Fibroblast of mammary gland (primary cell): ENCODE measurements around the gene UBE3D.
A peak's percentile ranks its signal among the peaks of the same experiment; 100 is the strongest.
"Not testable (repeated sequence)": the region's sequence is repeated elsewhere in the genome, so short reads cannot be mapped to it uniquely, and the experiment has no call there.

Experiments used
- DNase-seq: peaks from one replicate; pipeline ENCODE4 v3.0.0-alpha.2; 2010; ENCODE audit warnings: low read depth
- H3K4me3 ChIP-seq: 2 replicates; pipeline ENCODE4 v1.5.1; 2011; ENCODE audit warnings: low read depth, mild to moderate bottlenecking, low read length, moderate library complexity; ENCODE audit not compliant: control insufficient read depth
- CTCF ChIP-seq: conservative IDR thresholded peaks from 2 replicates; pipeline ENCODE4 v1.5.1; 2011; ENCODE audit warnings: low read depth, low read length, inconsistent platforms; ENCODE audit not compliant: control insufficient read depth, insufficient read depth

Gene UBE3D

GRCh38 chr6:82865461-82865860, 200.2 kb downstream of the UBE3D start:
- no peak for DNase-seq

GRCh38 chr6:82863781-82864180, 201.9 kb downstream of the UBE3D start:
- TF ChIP-seq CTCF = no peak
- no peak overlapping the region for H3K4me3 ChIP-seq
- no peak for DNase-seq

More at GRCh38 chr6:82865461-82865860, 200.2 kb downstream of the UBE3D start:
- H3K4me3 ChIP-seq = no peak overlapping the region
- TF ChIP-seq CTCF = no peak

GRCh38 chr6:82862543-82862942, 203.1 kb downstream of the UBE3D start:
- H3K4me3 ChIP-seq = no peak overlapping the region
- TF ChIP-seq CTCF = no peak
- DNase-seq = peak; percentile 8

- no peak for TF ChIP-seq CTCF
- no peak overlapping the region for H3K4me3 ChIP-seq
- no peak for DNase-seq
Measured at GRCh38 chr6:82861121-82861520, 204.5 kb downstream of the UBE3D start.

- not testable (repeated sequence) for DNase-seq, H3K4me3 ChIP-seq
Measured at GRCh38 chr6:82856077-82856476, 209.6 kb downstream of the UBE3D start.

- DNase-seq, H3K4me3 ChIP-seq: not testable (repeated sequence)
Measured at GRCh38 chr6:82852904-82853303, 212.7 kb downstream of the UBE3D start.

GRCh38 chr6:82843291-82843885, 222.3 kb downstream of the UBE3D start:
- no peak overlapping the region for H3K4me3 ChIP-seq
- no peak for DNase-seq
- TF ChIP-seq CTCF = no peak

GRCh38 chr6:82842721-82843120, 222.9 kb downstream of the UBE3D start:
- no peak for TF ChIP-seq CTCF

More at GRCh38 chr6:82842721-82843120, 222.9 kb downstream of the UBE3D start:
- DNase-seq = peak; percentile 58
- H3K4me3 ChIP-seq = no peak overlapping the region
